ENCODE results near the gene CLASP1.

CLASP1 gene

GRCh38 chr2:121359716-121360565 is 289.3 kb downstream of the CLASP1 start:
- Mint-ChIP-seq H3K4me3 (no peak overlapping the region), H3K27ac (no peak overlapping the region), H3K9me3 (no peaks in the 10 kb centered on the region), H3K36me3 (peaks cover 44 to 55% of the 10 kb centered on the region in 2 donors), H3K27me3 (no peaks in the 10 kb centered on the region), H3K4me1 (peaks cover 2 to 7% of the 10 kb centered on the region in 2 donors)
- ATAC-seq (replicated peaks) (no peak), DNase-seq (no peak)

- ATAC-seq (replicated peaks) = no peak
- Mint-ChIP-seq H3K27me3 (no peaks in the 10 kb centered on the region), H3K27ac (no peak overlapping the region), H3K9me3 (no peaks in the 10 kb centered on the region), H3K4me1 (peaks cover 2 to 7% of the 10 kb centered on the region in 2 donors), H3K4me3 (no peak overlapping the region), H3K36me3 (peaks cover 46 to 58% of the 10 kb centered on the region in 2 donors)
- no peak for DNase-seq
Observed at GRCh38 chr2:121359170-121359569, 290.1 kb downstream of the CLASP1 start.

GRCh38 chr2:121358291-121358690 is 291.0 kb downstream of the CLASP1 start:
- no peak for DNase-seq
- H3K4me1 Mint-ChIP-seq = peaks cover 2 to 7% of the 10 kb centered on the region in 2 donors
- H3K27ac Mint-ChIP-seq = no peak overlapping the region
- no peak overlapping the region for H3K4me3 Mint-ChIP-seq
- H3K27me3 Mint-ChIP-seq = no peaks in the 10 kb centered on the region
- H3K36me3 Mint-ChIP-seq = peaks cover 46 to 61% of the 10 kb centered on the region in 2 donors
- no peaks in the 10 kb centered on the region for H3K9me3 Mint-ChIP-seq
- ATAC-seq (replicated peaks) = no peak

- H3K4me3 Mint-ChIP-seq = no peak overlapping the region
- H3K27ac Mint-ChIP-seq = no peak overlapping the region
- H3K27me3 Mint-ChIP-seq = no peaks in the 10 kb centered on the region
- DNase-seq (no peak), ATAC-seq (replicated peaks) (peak; percentile 57 to 59)
- H3K9me3 Mint-ChIP-seq = no peaks in the 10 kb centered on the region
- peaks cover 0 to 7% of the 10 kb centered on the region in 2 donors for H3K4me1 Mint-ChIP-seq
- peaks cover 42 to 53% of the 10 kb centered on the region in 2 donors for H3K36me3 Mint-ChIP-seq
Observed at GRCh38 chr2:121356058-121356640, 293.1 kb downstream of the CLASP1 start.

- Mint-ChIP-seq H3K27me3 (no peaks in the 10 kb centered on the region), H3K36me3 (peaks cover 41 to 57% of the 10 kb centered on the region in 2 donors), H3K9me3 (no peaks in the 10 kb centered on the region), H3K4me1 (peaks cover 0 to 7% of the 10 kb centered on the region in 2 donors), H3K27ac (no peak overlapping the region), H3K4me3 (no peak overlapping the region)
- DNase-seq (no peak), ATAC-seq (replicated peaks) (no peak)
Observed at GRCh38 chr2:121355488-121355887, 293.8 kb downstream of the CLASP1 start.

GRCh38 chr2:121351521-121352318 is 297.5 kb downstream of the CLASP1 start:
- no peaks in the 10 kb centered on the region for H3K27me3 Mint-ChIP-seq
- H3K4me3 Mint-ChIP-seq = no peak overlapping the region
- no peak overlapping the region for H3K27ac Mint-ChIP-seq
- no peak for DNase-seq
- peaks cover 51 to 76% of the 10 kb centered on the region in 2 donors for H3K36me3 Mint-ChIP-seq
- H3K9me3 Mint-ChIP-seq = no peaks in the 10 kb centered on the region
- no peaks in the 10 kb centered on the region for H3K4me1 Mint-ChIP-seq
- ATAC-seq (replicated peaks) = no peak

- Mint-ChIP-seq H3K36me3 (peaks cover 53 to 74% of the 10 kb centered on the region in 2 donors), H3K9me3 (no peaks in the 10 kb centered on the region), H3K27ac (peak overlapping the region; percentile 45), H3K27me3 (no peaks in the 10 kb centered on the region), H3K4me1 (no peaks in the 10 kb centered on the region), H3K4me3 (no peak overlapping the region)
- DNase-seq = no peak
- no peak for ATAC-seq (replicated peaks)
Observed at GRCh38 chr2:121350890-121351289, 298.4 kb downstream of the CLASP1 start.

GRCh38 chr2:121350402-121350775 is 298.9 kb downstream of the CLASP1 start:
- Mint-ChIP-seq H3K4me3 (no peak overlapping the region), H3K27me3 (no peaks in the 10 kb centered on the region), H3K27ac (no peak overlapping the region), H3K4me1 (no peaks in the 10 kb centered on the region), H3K36me3 (peaks cover 53 to 73% of the 10 kb centered on the region in 2 donors), H3K9me3 (no peaks in the 10 kb centered on the region)
- no peak for ATAC-seq (replicated peaks)
- no peak for DNase-seq

- no peak overlapping the region for H3K27ac Mint-ChIP-seq
- no peaks in the 10 kb centered on the region for H3K27me3 Mint-ChIP-seq
- no peak overlapping the region for H3K4me3 Mint-ChIP-seq
- ATAC-seq (replicated peaks) (no peak), DNase-seq (no peak)
- no peaks in the 10 kb centered on the region for H3K4me1 Mint-ChIP-seq
- H3K9me3 Mint-ChIP-seq = no peaks in the 10 kb centered on the region
- H3K36me3 Mint-ChIP-seq = peaks cover 49 to 73% of the 10 kb centered on the region in 2 donors
Observed at GRCh38 chr2:121349721-121350401, 299.4 kb downstream of the CLASP1 start.

GRCh38 chr2:121348128-121348740 is 301.0 kb downstream of the CLASP1 start:
- ATAC-seq (replicated peaks) = no peak
- Mint-ChIP-seq H3K9me3 (no peaks in the 10 kb centered on the region), H3K27ac (peak overlapping the region; percentile 32), H3K27me3 (no peaks in the 10 kb centered on the region), H3K36me3 (peaks cover 51 to 69% of the 10 kb centered on the region in 2 donors), H3K4me3 (no peak overlapping the region), H3K4me1 (no peaks in the 10 kb centered on the region)
- DNase-seq = no peak

- H3K4me3 Mint-ChIP-seq = no peak overlapping the region
- DNase-seq = no peak
- no peaks in the 10 kb centered on the region for H3K9me3 Mint-ChIP-seq
- no peaks in the 10 kb centered on the region for H3K27me3 Mint-ChIP-seq
- H3K27ac Mint-ChIP-seq = no peak overlapping the region
- H3K4me1 Mint-ChIP-seq = no peaks in the 10 kb centered on the region
- ATAC-seq (replicated peaks) = no peak
- H3K36me3 Mint-ChIP-seq = peaks cover 59 to 74% of the 10 kb centered on the region in 2 donors
Observed at GRCh38 chr2:121346859-121347258, 302.4 kb downstream of the CLASP1 start.

GRCh38 chr2:121346407-121346806 is 302.9 kb downstream of the CLASP1 start:
- Mint-ChIP-seq H3K9me3 (no peaks in the 10 kb centered on the region), H3K4me3 (no peak overlapping the region), H3K4me1 (no peaks in the 10 kb centered on the region), H3K36me3 (peaks cover 58 to 74% of the 10 kb centered on the region in 2 donors), H3K27me3 (no peaks in the 10 kb centered on the region), H3K27ac (no peak overlapping the region)
- ATAC-seq (replicated peaks) (no peak), DNase-seq (no peak)

GRCh38 chr2:121345887-121346286 is 303.4 kb downstream of the CLASP1 start:
- Mint-ChIP-seq H3K27me3 (no peaks in the 10 kb centered on the region), H3K4me3 (no peak overlapping the region), H3K9me3 (no peaks in the 10 kb centered on the region), H3K4me1 (no peaks in the 10 kb centered on the region), H3K27ac (no peak overlapping the region), H3K36me3 (peaks cover 53 to 72% of the 10 kb centered on the region in 2 donors)
- no peak for ATAC-seq (replicated peaks)
- DNase-seq = no peak

GRCh38 chr2:121345101-121345500 is 304.2 kb downstream of the CLASP1 start:
- DNase-seq (no peak), ATAC-seq (replicated peaks) (no peak)
- Mint-ChIP-seq H3K27me3 (no peaks in the 10 kb centered on the region), H3K27ac (no peak overlapping the region), H3K36me3 (peaks cover 58 to 72% of the 10 kb centered on the region in 2 donors), H3K4me1 (no peaks in the 10 kb centered on the region), H3K9me3 (no peaks in the 10 kb centered on the region), H3K4me3 (no peak overlapping the region)

Measured in stimulated activated naive B cell treated with anti-CD40 and anti-IgM and Interleukin-4, amounts not matched to agents 10 μg/mL and 1 μg/mL and 100 μg/mL, for 72 hours (primary cell).